NCI-H1417 treated with DMSO at 0.1 percent for 48 hours (cell line): Measurements from ENCODE around the gene UHRF2.
"Not testable (repeated sequence)": the region's sequence is repeated elsewhere in the genome, so short reads cannot be mapped to it uniquely, and the experiment has no call there.

ENCODE experiments used
- DNase-seq: peaks from one replicate; lab custom pipeline; 2025; lab: John Stamatoyannopoulos, UW

Gene UHRF2

GRCh38 chr9:6488395-6488794 lies 75.4 kb downstream of the UHRF2 start:
- DNase-seq, result no peak

GRCh38 chr9:6489099-6489498 lies 76.1 kb downstream of the UHRF2 start:
- DNase-seq, result no peak

- DNase-seq, result no peak
Measured at GRCh38 chr9:6490863-6491262, 77.9 kb downstream of the UHRF2 start.

GRCh38 chr9:6495466-6495865 lies 82.5 kb downstream of the UHRF2 start:
- DNase-seq, result no peak

GRCh38 chr9:6498982-6499381 lies 86.0 kb downstream of the UHRF2 start:
- DNase-seq, result no peak

GRCh38 chr9:6501526-6502210 lies 88.7 kb downstream of the UHRF2 start:
- no peak for DNase-seq

- DNase-seq, result no peak
Measured at GRCh38 chr9:6502399-6502798, 89.4 kb downstream of the UHRF2 start.

GRCh38 chr9:6506571-6506970 lies 93.6 kb downstream of the UHRF2 start:
- DNase-seq, result no peak

- DNase-seq, result no peak
Measured at GRCh38 chr9:6512085-6512657, 99.2 kb downstream of the UHRF2 start.

GRCh38 chr9:6522263-6522662 lies 109.3 kb downstream of the UHRF2 start:
- DNase-seq, result no peak

- no peak for DNase-seq
Measured at GRCh38 chr9:6525326-6526045, 112.5 kb downstream of the UHRF2 start.

- DNase-seq, result no peak
Measured at GRCh38 chr9:6535594-6535993, 122.6 kb downstream of the UHRF2 start.

GRCh38 chr9:6538666-6539071 lies 125.7 kb downstream of the UHRF2 start:
- DNase-seq, result no peak

- DNase-seq, result not testable (repeated sequence)
Measured at GRCh38 chr9:6542617-6543016, 129.6 kb downstream of the UHRF2 start.

- no peak for DNase-seq
Measured at GRCh38 chr9:6543204-6543603, 130.2 kb downstream of the UHRF2 start.

GRCh38 chr9:6545017-6545691 lies 132.2 kb downstream of the UHRF2 start:
- no peak for DNase-seq

- DNase-seq, result peak; percentile 22
Measured at GRCh38 chr9:6549106-6549800, 136.3 kb downstream of the UHRF2 start.

- no peak for DNase-seq
Measured at GRCh38 chr9:6551136-6551535, 138.1 kb downstream of the UHRF2 start.

- DNase-seq, result no peak
Measured at GRCh38 chr9:6552033-6552432, 139.0 kb downstream of the UHRF2 start.

GRCh38 chr9:6552498-6553121 lies 139.6 kb downstream of the UHRF2 start:
- DNase-seq, result no peak

GRCh38 chr9:6553866-6554265 lies 140.9 kb downstream of the UHRF2 start:
- no peak for DNase-seq
